ENCODE results near the gene BARX1. TPM values are rescaled to one million over a fixed set of nuclear protein-coding genes. Genes with fewer than 3 reads are reported as not detected.

The BARX1 gene
- total RNA-seq, 4 donors from 2014 or later = not detected

GRCh38 chr9:93964685-93965084 is 9.5 kb upstream of the BARX1 start:
- TF ChIP-seq CTCF (IDR thresholded peaks at IDR 0.05; ENCODE audit: low read depth) = no peak

GRCh38 chr9:93963969-93964368 is 8.8 kb upstream of the BARX1 start:
- TF ChIP-seq CTCF (IDR thresholded peaks at IDR 0.05; ENCODE audit: low read depth) = no peak

- TF ChIP-seq CTCF (IDR thresholded peaks at IDR 0.05; ENCODE audit: low read depth) = no peak
Measured at GRCh38 chr9:93962561-93963440, 7.6 kb upstream of the BARX1 start.

GRCh38 chr9:93962017-93962416 is 6.9 kb upstream of the BARX1 start:
- no peak for TF ChIP-seq CTCF (IDR thresholded peaks at IDR 0.05; ENCODE audit: low read depth)

GRCh38 chr9:93960971-93961841 is 6.1 kb upstream of the BARX1 start:
- no peak for TF ChIP-seq CTCF (IDR thresholded peaks at IDR 0.05; ENCODE audit: low read depth)

GRCh38 chr9:93960221-93960970 is 5.2 kb upstream of the BARX1 start:
- TF ChIP-seq CTCF (IDR thresholded peaks at IDR 0.05; ENCODE audit: low read depth) = no peak

Data from subcutaneous adipose tissue (tissue), 4 donors.